OCI-LY3 (cell line): ENCODE results near the gene SELENOW.

Experiments
- H2AFZ ChIP-seq: fragments of 200-600, 300-600 bp; shearing (Covaris generic); 2 replicates; pipeline ENCODE4 v1.6.0; 2014; ENCODE audit warnings: antibody characterized with exemption, low read depth, low read length
- H3K27ac ChIP-seq: fragments of 200-600, 300-600 bp; sonication (generic); 2 replicates; pipeline ENCODE4 v1.5.1; 2014; ENCODE audit warnings: mild to moderate bottlenecking, low read length, moderate library complexity, mixed read lengths
- H3K27me3 ChIP-seq: fragments of 200-600, 300-600 bp; sonication (generic); 2 replicates; pipeline ENCODE4 v1.6.1; 2014; ENCODE audit warnings: low read depth, low read length, mixed read lengths
- H3K36me3 ChIP-seq: fragments of 200-600, 300-600 bp; sonication (generic); replicated peaks from 2 replicates; pipeline ENCODE3; 2014; ENCODE audit warnings: low read depth, low read length, mixed read lengths
- H3K4me1 ChIP-seq: fragments of 300-600, 200-600 bp; sonication (generic); 2 replicates; pipeline ENCODE4 v1.6.1; 2014; ENCODE audit warnings: low read length, mixed read lengths
- H3K4me2 ChIP-seq: fragments of 200-600, 300-600 bp; sonication (generic); 2 replicates; pipeline ENCODE4 v1.6.1; 2014; ENCODE audit warnings: low read length, mixed read lengths
- H3K4me3 ChIP-seq: fragments of 300-600, 200-600 bp; sonication (generic); 2 replicates; pipeline ENCODE4 v1.5.1; 2014; ENCODE audit warnings: antibody characterized with exemption, mild to moderate bottlenecking, low read length, moderate library complexity
- H3K79me2 ChIP-seq: fragments of 300-600, 200-600 bp; shearing (Covaris generic); 2 replicates; pipeline ENCODE4 v1.6.1; 2014; ENCODE audit warnings: mild to moderate bottlenecking, low read length, mixed read lengths
- H3K9ac ChIP-seq: fragments of 300-600, 200-600 bp; shearing (Covaris generic); 2 replicates; pipeline ENCODE4 v1.6.0; 2014; ENCODE audit warnings: mild to moderate bottlenecking, low read length, moderate library complexity
- H3K9me3 ChIP-seq: fragments of 200-600, 300-600 bp; shearing (Covaris generic); 2 replicates; pipeline ENCODE4 v1.6.1; 2014; ENCODE audit warnings: low read length, mixed read lengths; ENCODE audit not compliant: insufficient read depth
- H4K20me1 ChIP-seq: fragments of 200-600, 300-600 bp; sonication (generic); 2 replicates; pipeline ENCODE4 v1.6.1; 2016; ENCODE audit warnings: low read length, mixed read lengths; ENCODE audit not compliant: insufficient read depth
- EZH2phosphoT487 ChIP-seq: fragments of 200-600 bp; shearing (Covaris generic); IDR thresholded peaks from 2 replicates; pipeline ENCODE4 v1.6.1; 2018; ENCODE audit warnings: antibody characterized with exemption, mixed run types, low read depth
- TF ChIP-seq, protein P1 (sequence below): fragments of 200-600, 300-600 bp; sonication (generic); IDR thresholded peaks from 2 replicates; pipeline ENCODE4 v1.5.1; 2014; ENCODE audit warnings: antibody characterized with exemption, low read length, low read depth

Gene SELENOW

GRCh38 chr19:47826800-47827199 is 48.3 kb downstream of the SELENOW start:
- Histone ChIP-seq H3K4me2 (no peak overlapping the region), H3K79me2 (no peaks in the 10 kb centered on the region), H3K36me3 (no peaks in the 10 kb centered on the region), H3K4me1 (no peaks in the 10 kb centered on the region), H3K27me3 (0 out of 2 replicates have a peak, but pooled peaks cover 7% of the 10 kb centered on the region), H2AFZ (no peak overlapping the region), H4K20me1 (no peaks in the 10 kb centered on the region), H3K9ac (no peak overlapping the region), H3K27ac (no peak overlapping the region), H3K4me3 (no peak overlapping the region), H3K9me3 (no peaks in the 10 kb centered on the region)
- no peak for TF ChIP-seq EZH2phosphoT487
- TF ChIP-seq, protein P1, sequence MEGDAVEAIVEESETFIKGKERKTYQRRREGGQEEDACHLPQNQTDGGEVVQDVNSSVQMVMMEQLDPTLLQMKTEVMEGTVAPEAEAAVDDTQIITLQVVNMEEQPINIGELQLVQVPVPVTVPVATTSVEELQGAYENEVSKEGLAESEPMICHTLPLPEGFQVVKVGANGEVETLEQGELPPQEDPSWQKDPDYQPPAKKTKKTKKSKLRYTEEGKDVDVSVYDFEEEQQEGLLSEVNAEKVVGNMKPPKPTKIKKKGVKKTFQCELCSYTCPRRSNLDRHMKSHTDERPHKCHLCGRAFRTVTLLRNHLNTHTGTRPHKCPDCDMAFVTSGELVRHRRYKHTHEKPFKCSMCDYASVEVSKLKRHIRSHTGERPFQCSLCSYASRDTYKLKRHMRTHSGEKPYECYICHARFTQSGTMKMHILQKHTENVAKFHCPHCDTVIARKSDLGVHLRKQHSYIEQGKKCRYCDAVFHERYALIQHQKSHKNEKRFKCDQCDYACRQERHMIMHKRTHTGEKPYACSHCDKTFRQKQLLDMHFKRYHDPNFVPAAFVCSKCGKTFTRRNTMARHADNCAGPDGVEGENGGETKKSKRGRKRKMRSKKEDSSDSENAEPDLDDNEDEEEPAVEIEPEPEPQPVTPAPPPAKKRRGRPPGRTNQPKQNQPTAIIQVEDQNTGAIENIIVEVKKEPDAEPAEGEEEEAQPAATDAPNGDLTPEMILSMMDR = no peak

- Histone ChIP-seq H3K9me3 (no peaks in the 10 kb centered on the region), H3K9ac (no peak overlapping the region)
Observed at GRCh38 chr19:47832723-47833122, 54.2 kb downstream of the SELENOW start.

More at GRCh38 chr19:47832723-47833122, 54.2 kb downstream of the SELENOW start:
- H4K20me1 ChIP-seq = no peaks in the 10 kb centered on the region
- H3K27me3 ChIP-seq = 0 out of 2 replicates have a peak, but pooled peaks cover 7% of the 10 kb centered on the region
- H3K79me2 ChIP-seq = no peaks in the 10 kb centered on the region
- TF ChIP-seq, protein P1 = no peak
- TF ChIP-seq EZH2phosphoT487 = no peak
- H3K36me3 ChIP-seq = no peaks in the 10 kb centered on the region
- no peaks in the 10 kb centered on the region for H3K4me1 ChIP-seq
- H3K27ac ChIP-seq = no peak overlapping the region
- H3K4me3 ChIP-seq = no peak overlapping the region
- H2AFZ ChIP-seq = no peak overlapping the region
- no peak overlapping the region for H3K4me2 ChIP-seq
